Neuronal stem cell (in vitro differentiated cells): ENCODE data around the gene KCNH4.

ENCODE experiments used
- DNase-seq: peaks from one replicate; pipeline ENCODE4 v3.0.0-alpha.2; 2013; ENCODE audit warnings: low spot score
- H2AFZ ChIP-seq: one replicate; pipeline ENCODE4 v1.6.1; 2013; ENCODE audit warnings: mild to moderate bottlenecking, low read length, inconsistent platforms
- H2AK5ac ChIP-seq: 2 replicates; pipeline ENCODE4 v1.6.1; 2013; ENCODE audit warnings: low read depth, mild to moderate bottlenecking, inconsistent platforms, low read length, moderate library complexity, mixed read lengths
- H2BK120ac ChIP-seq: 2 replicates; pipeline ENCODE4 v1.6.1; 2013; ENCODE audit warnings: low read depth, mild to moderate bottlenecking, inconsistent platforms, low read length, moderate library complexity, mixed read lengths
- H2BK12ac ChIP-seq: one replicate; pipeline ENCODE4 v1.6.1; 2013; ENCODE audit warnings: low read length, inconsistent platforms
- H2BK15ac ChIP-seq: 2 replicates; pipeline ENCODE4 v1.6.1; 2013; ENCODE audit warnings: mild to moderate bottlenecking, low read length, inconsistent platforms, mixed read lengths
- H2BK5ac ChIP-seq: one replicate; pipeline ENCODE4 v1.6.1; 2013; ENCODE audit warnings: inconsistent platforms, mild to moderate bottlenecking, low read length, moderate library complexity
- H3K14ac ChIP-seq: one replicate; pipeline ENCODE4 v1.6.1; 2013; ENCODE audit warnings: low read length, inconsistent platforms
- H3K18ac ChIP-seq: 2 replicates; pipeline ENCODE4 v1.6.1; 2013; ENCODE audit warnings: low read length, inconsistent platforms
- H3K23ac ChIP-seq: 2 replicates; pipeline ENCODE4 v1.6.1; 2013; ENCODE audit warnings: low read depth, mild to moderate bottlenecking, mixed read lengths, low read length, inconsistent platforms; ENCODE audit not compliant: poor library complexity
- H3K27ac ChIP-seq: replicated peaks from 3 replicates; pipeline ENCODE4 v1.5.1; 2013; ENCODE audit warnings: low read length, inconsistent platforms
- H3K27me3 ChIP-seq, 3 experiments: 2 replicates each; pipeline ENCODE4 v1.6.1; 2013; ENCODE audit warnings: low read length in 3 of 3, mild to moderate bottlenecking in 2 of 3, inconsistent platforms in 1 of 3, low read depth in 1 of 3, mixed read lengths in 1 of 3, moderate library complexity in 1 of 3; ENCODE audit not compliant: control insufficient read depth in 3 of 3, insufficient read depth in 3 of 3
- H3K36me3 ChIP-seq, 2 donors: replicated peaks in 1 of 2; 2 replicates each; pipeline ENCODE4 v1.6.1; 2013; ENCODE audit warnings: low read length in 2 of 2; ENCODE audit not compliant: control insufficient read depth in 2 of 2, insufficient read depth in 2 of 2
- H3K4ac ChIP-seq: 2 replicates; pipeline ENCODE4 v1.6.1; 2013; ENCODE audit warnings: inconsistent platforms, mild to moderate bottlenecking, low read length, moderate library complexity
- H3K4me1 ChIP-seq, 2 donors: 1 replicate in 1 of 2; 2 replicates in 1 of 2; pipeline ENCODE4 v1.6.1; 2013; ENCODE audit warnings: low read length in 2 of 2, low read depth in 1 of 2; ENCODE audit not compliant: control insufficient read depth in 2 of 2, insufficient read depth in 1 of 2
- H3K4me2 ChIP-seq: one replicate; pipeline ENCODE4 v1.6.1; 2013; ENCODE audit warnings: mild to moderate bottlenecking, low read length, inconsistent platforms; ENCODE audit not compliant: insufficient read depth, poor library complexity, severe bottlenecking
- H3K4me3 ChIP-seq, 2 donors: 2 replicates each; pipeline ENCODE4 v1.5.1; 2013; ENCODE audit warnings: low read length in 2 of 2, mild to moderate bottlenecking in 2 of 2, inconsistent platforms in 1 of 2, moderate library complexity in 1 of 2
- H3K79me1 ChIP-seq: one replicate; pipeline ENCODE4 v1.6.1; 2013; ENCODE audit warnings: low read depth, mild to moderate bottlenecking, inconsistent platforms, low read length, moderate library complexity
- H3K9ac ChIP-seq: one replicate; pipeline ENCODE4 v1.6.1; 2013; ENCODE audit warnings: mild to moderate bottlenecking, low read depth, low read length, inconsistent platforms; ENCODE audit not compliant: poor library complexity
- H3K9me3 ChIP-seq, 2 donors: replicated peaks in 1 of 2; 2 replicates each; pipeline versions ENCODE3 to v1.6.1; 2013; ENCODE audit warnings: low read length in 2 of 2, mild to moderate bottlenecking in 2 of 2, inconsistent platforms in 1 of 2, low read depth in 1 of 2, mixed read lengths in 1 of 2, moderate library complexity in 1 of 2; ENCODE audit not compliant: control insufficient read depth in 2 of 2, insufficient read depth in 1 of 2
- H4K8ac ChIP-seq: one replicate; pipeline ENCODE4 v1.6.1; 2013; ENCODE audit warnings: low read depth, mild to moderate bottlenecking, inconsistent platforms, low read length, moderate library complexity
- H4K91ac ChIP-seq: one replicate; pipeline ENCODE4 v1.6.1; 2013; ENCODE audit warnings: low read length, low read depth, mild to moderate bottlenecking, inconsistent platforms; ENCODE audit not compliant: poor library complexity
- WGBS, 2 donors: extraction: QIAGEN DNeasy Blood & Tissue Kit; methylation state at CpG; one replicate each; pipeline ENCODE4 v1.1.7; 2013; ENCODE audit warnings: missing lambda C conversion rate in 2 of 2, mixed read lengths in 1 of 2; ENCODE audit not compliant: insufficient read length in 2 of 2, insufficient replicate concordance in 1 of 2; ENCODE audit errors: extremely low coverage in 2 of 2; 5-methylcytosine and 5-hydroxymethylcytosine counted together

KCNH4 gene

DNA sequence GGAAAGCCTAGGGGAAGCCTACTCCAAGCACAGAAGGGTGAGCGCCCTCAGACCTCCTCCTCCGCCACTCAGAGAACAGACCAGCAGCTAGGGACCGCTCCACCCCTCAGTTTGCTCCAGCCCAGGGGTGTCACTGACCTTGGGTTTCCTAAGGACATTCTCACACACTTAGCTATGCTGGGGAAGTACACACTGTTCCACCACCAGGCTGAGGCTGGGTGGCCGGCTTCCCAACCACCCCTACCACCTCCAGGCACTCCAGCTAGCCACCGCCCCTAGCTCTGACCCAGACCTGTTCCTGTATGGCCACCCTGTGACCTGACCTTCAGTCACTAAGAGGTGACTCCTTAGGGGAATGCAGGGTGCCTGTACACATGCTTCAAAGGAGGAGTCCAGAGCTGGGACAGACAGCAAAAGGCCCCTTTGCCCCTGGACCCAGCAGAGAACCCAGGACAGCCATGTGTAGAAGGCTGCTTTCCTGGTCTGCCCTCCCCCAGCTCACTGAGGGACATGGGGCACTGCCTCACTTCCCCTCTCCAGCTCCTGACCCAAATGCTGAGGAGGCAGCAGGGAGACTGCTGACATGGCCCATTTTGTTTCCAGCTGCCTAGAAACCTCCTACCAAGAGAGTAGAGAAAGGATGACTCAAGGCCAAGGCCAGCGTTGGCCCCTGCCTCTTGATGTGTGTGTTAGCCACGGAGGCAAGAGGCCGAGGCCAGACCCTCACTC lies 51.7 kb downstream of the KCNH4 start:
- Histone ChIP-seq H3K14ac (no peak overlapping the region), H2BK15ac (no peak overlapping the region), H2AK5ac (no peak overlapping the region), H3K9me3 (no peaks in the 10 kb centered on the region), H2AFZ (no peak overlapping the region), H4K8ac (no peak overlapping the region), H2BK120ac (no peak overlapping the region), H3K18ac (no peak overlapping the region), H3K4me2 (no peak overlapping the region), H3K79me1 (no peaks in the 10 kb centered on the region), H3K4ac (no peak overlapping the region), H2BK12ac (no peak overlapping the region), H3K4me1 (no peaks in the 10 kb centered on the region), H3K27me3 (no peaks in the 10 kb centered on the region), H3K27ac (no peak overlapping the region), H2BK5ac (no peak overlapping the region), H3K23ac (no peak overlapping the region), H4K91ac (no peak overlapping the region), H3K4me3 (no peak overlapping the region), H3K36me3 (peaks cover 31 to 84% of the 10 kb centered on the region in 2 donors), H3K9ac (no peak overlapping the region)
- WGBS, 2 donors: no CpG with 5 or more reads among the region's 8 CpGs
- no peak for DNase-seq

DNA sequence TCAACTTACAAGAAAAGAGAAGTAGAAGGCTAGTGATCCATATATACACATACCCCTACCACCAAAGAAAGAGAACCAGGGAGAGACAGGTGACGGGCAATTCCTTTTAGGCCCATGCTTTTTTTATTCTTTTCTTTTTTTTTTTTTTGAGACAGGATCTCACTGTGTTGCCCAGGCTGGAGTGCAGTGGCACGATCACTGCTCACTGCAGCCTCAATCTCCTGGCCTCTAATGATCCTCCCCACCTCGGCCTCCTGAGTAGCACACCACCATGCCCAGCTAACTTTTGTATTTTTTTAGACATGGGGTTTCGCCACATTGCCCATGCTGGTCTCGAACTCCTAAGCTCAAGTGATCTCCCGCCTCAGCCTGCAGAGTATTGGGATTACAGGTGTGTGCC lies 53.5 kb downstream of the KCNH4 start:
- no CpG with 5 or more reads among the region's 6 CpGs for WGBS, 2 donors
- Histone ChIP-seq H3K14ac (no peak overlapping the region), H3K4me2 (no peak overlapping the region), H3K27ac (no peak overlapping the region), H2AFZ (no peak overlapping the region), H3K4ac (no peak overlapping the region), H3K4me3 (no peak overlapping the region), H2AK5ac (no peak overlapping the region), H2BK120ac (no peak overlapping the region), H3K18ac (no peak overlapping the region), H3K23ac (no peak overlapping the region), H2BK12ac (no peak overlapping the region), H3K36me3 (peaks cover 32 to 79% of the 10 kb centered on the region in 2 donors), H4K8ac (no peak overlapping the region), H3K9ac (no peak overlapping the region), H3K9me3 (peaks cover 0 to 3% of the 10 kb centered on the region in 2 donors), H3K79me1 (no peaks in the 10 kb centered on the region), H2BK5ac (no peak overlapping the region), H3K4me1 (peaks cover 0 to 6% of the 10 kb centered on the region in 2 donors), H3K27me3 (no peaks in the 10 kb centered on the region), H2BK15ac (no peak overlapping the region), H4K91ac (no peak overlapping the region)
- no peak for DNase-seq

DNA sequence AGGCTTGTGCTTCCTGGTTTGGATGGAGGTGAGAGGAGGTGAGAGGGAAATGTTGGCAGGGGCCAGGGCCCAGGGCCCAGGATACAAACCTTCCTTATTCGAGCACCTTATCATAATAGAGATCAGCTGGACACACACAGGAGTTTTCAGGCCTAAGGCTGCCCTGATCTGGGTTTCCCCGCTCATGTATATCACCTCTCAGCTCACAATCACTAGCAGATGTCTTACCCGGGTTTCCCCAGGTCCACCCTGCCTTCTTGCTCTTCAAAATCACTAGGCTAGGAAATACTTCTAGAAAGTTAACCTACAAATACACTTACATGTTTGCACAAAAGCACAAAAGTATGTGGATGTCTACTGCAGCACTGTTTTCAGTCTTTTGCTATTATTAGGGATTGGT lies 54.1 kb downstream of the KCNH4 start:
- H2AFZ ChIP-seq: no peak overlapping the region
- H2BK120ac ChIP-seq: no peak overlapping the region
- no peak overlapping the region for H2BK12ac ChIP-seq
- H2AK5ac ChIP-seq: no peak overlapping the region
- H2BK15ac ChIP-seq: no peak overlapping the region
- no peak for DNase-seq
- no peak overlapping the region for H3K9ac ChIP-seq
- no peak overlapping the region for H2BK5ac ChIP-seq
- no peak overlapping the region for H4K91ac ChIP-seq
- no peak overlapping the region for H3K4me2 ChIP-seq
- H3K18ac ChIP-seq: no peak overlapping the region
- H3K14ac ChIP-seq: no peak overlapping the region
- H3K4me1 ChIP-seq: peaks cover 0 to 10% of the 10 kb centered on the region in 2 donors
- no peaks in the 10 kb centered on the region for H3K27me3 ChIP-seq
- H3K4me3 ChIP-seq: no peak overlapping the region
- H3K23ac ChIP-seq: no peak overlapping the region
- H3K4ac ChIP-seq: no peak overlapping the region
- H3K79me1 ChIP-seq: no peaks in the 10 kb centered on the region
- H3K9me3 ChIP-seq: peaks cover 0 to 3% of the 10 kb centered on the region in 2 donors
- H4K8ac ChIP-seq: no peak overlapping the region
- no peak overlapping the region for H3K27ac ChIP-seq
- WGBS, 2 donors: no CpG with 5 or more reads among the region's 3 CpGs
- H3K36me3 ChIP-seq: peaks cover 32 to 75% of the 10 kb centered on the region in 2 donors

DNA sequence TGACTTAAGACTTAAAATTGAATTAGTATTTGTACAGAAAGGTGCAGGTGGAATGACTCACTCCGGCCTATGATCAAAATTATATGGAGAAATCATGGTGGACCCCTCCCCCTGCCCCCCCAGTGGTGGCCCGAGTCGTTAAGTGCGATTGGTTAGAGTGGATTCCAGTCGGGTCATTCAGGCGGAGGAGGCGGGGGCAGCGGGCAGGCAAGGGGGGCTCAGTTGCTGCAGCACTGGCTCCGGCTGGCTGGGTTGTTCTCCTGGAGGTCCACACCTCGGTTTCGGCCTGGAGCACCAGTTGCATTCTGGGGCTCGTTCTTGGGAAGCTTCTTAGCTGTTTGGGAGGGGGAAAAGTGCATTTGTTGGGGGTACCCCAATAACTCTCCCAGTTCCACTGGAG lies 55.4 kb downstream of the KCNH4 start:
- Histone ChIP-seq H3K4me3 (no peak overlapping the region), H3K79me1 (no peaks in the 10 kb centered on the region), H2AK5ac (no peak overlapping the region), H4K8ac (no peak overlapping the region), H3K9ac (no peak overlapping the region), H3K9me3 (peaks cover 0 to 3% of the 10 kb centered on the region in 2 donors), H3K18ac (no peak overlapping the region), H3K36me3 (peaks cover 32 to 69% of the 10 kb centered on the region in 2 donors), H2BK12ac (no peak overlapping the region), H4K91ac (no peak overlapping the region), H3K27me3 (no peaks in the 10 kb centered on the region), H3K27ac (no peak overlapping the region), H2AFZ (no peak overlapping the region), H3K4me1 (peaks cover 5 to 11% of the 10 kb centered on the region in 2 donors), H3K14ac (no peak overlapping the region), H3K4me2 (no peak overlapping the region), H2BK5ac (no peak overlapping the region), H2BK15ac (no peak overlapping the region), H2BK120ac (no peak overlapping the region), H3K23ac (no peak overlapping the region), H3K4ac (no peak overlapping the region)
- no peak for DNase-seq
- WGBS, 2 donors: no CpG with 5 or more reads among the region's 12 CpGs
